CD4-positive, alpha-beta memory T cell (primary cell): ENCODE measurements around the gene CCDC146. TPM values are rescaled to one million over a fixed set of nuclear protein-coding genes. Genes with fewer than 3 reads are reported as not detected.

Source experiments
- CTCF ChIA-PET: fragments of 350-600 bp; sonication (Branson Sonifier 250); formaldehyde crosslinking; loops from one replicate; lab custom pipeline; 2021; ENCODE audit warnings: inconsistent platforms; ENCODE audit not compliant: partially characterized antibody; lab: Charles Lee
- POLR2A ChIA-PET: fragments of 350-600 bp; sonication (Branson Sonifier 250); formaldehyde crosslinking; loops from one replicate; lab custom pipeline; 2021; ENCODE audit not compliant: partially characterized antibody; lab: Charles Lee
- DNase-seq, 5 donors: peaks; one replicate each; pipeline versions ENCODE4 v3.0.0 to v3.0.0-alpha.2; 2020 to 2022; ENCODE audit warnings: mixed read lengths in 1 of 5
- H3K27ac ChIP-seq: one replicate; pipeline ENCODE4 v1.7.0; 2013; ENCODE audit warnings: low read depth, low read length
- H3K27me3 ChIP-seq: 2 replicates; pipeline ENCODE4 v1.7.0; 2013; ENCODE audit warnings: mild to moderate bottlenecking, low read length, moderate library complexity; ENCODE audit not compliant: insufficient read depth
- H3K36me3 ChIP-seq: 2 replicates; pipeline ENCODE4 v1.7.0; 2013; ENCODE audit warnings: mild to moderate bottlenecking, low read length, moderate library complexity; ENCODE audit not compliant: insufficient read depth
- H3K4me1 ChIP-seq: 2 replicates; pipeline ENCODE4 v1.7.0; 2013; ENCODE audit warnings: mild to moderate bottlenecking, low read length, moderate library complexity; ENCODE audit not compliant: insufficient read depth
- H3K4me3 ChIP-seq, 2 donors: one replicate each; pipeline ENCODE4 v1.7.0; 2013; ENCODE audit warnings: low read length in 2 of 2, mild to moderate bottlenecking in 1 of 2
- H3K9me3 ChIP-seq, 2 donors: one replicate each; pipeline ENCODE4 v1.7.0; 2013; ENCODE audit warnings: low read length in 2 of 2, control low read depth in 1 of 2; ENCODE audit not compliant: control insufficient read depth in 1 of 2
- H3K27ac Mint-ChIP-seq, 7 donors: one replicate each; pipeline ENCODE4 v1.8.0; 2020 to 2021; ENCODE audit warnings: mixed read lengths in 7 of 7, mild to moderate bottlenecking in 6 of 7, inconsistent platforms in 3 of 7, moderate library complexity in 3 of 7
- H3K27me3 Mint-ChIP-seq, 2 donors: one replicate each; pipeline ENCODE4 v1.8.0; 2020 to 2021; ENCODE audit warnings: mixed read lengths in 2 of 2
- H3K36me3 Mint-ChIP-seq, 2 donors: one replicate each; pipeline ENCODE4 v1.8.0; 2020 to 2021; ENCODE audit warnings: mixed read lengths in 2 of 2, inconsistent platforms in 1 of 2, mild to moderate bottlenecking in 1 of 2
- H3K4me1 Mint-ChIP-seq, 4 donors: one replicate each; pipeline ENCODE4 v1.8.0; 2020 to 2021; ENCODE audit warnings: mixed read lengths in 4 of 4, mild to moderate bottlenecking in 1 of 4
- H3K4me3 Mint-ChIP-seq, 8 donors: one replicate each; pipeline ENCODE4 v1.8.0; 2020 to 2021; ENCODE audit warnings: mixed read lengths in 8 of 8, mild to moderate bottlenecking in 7 of 8, moderate library complexity in 6 of 8, inconsistent platforms in 3 of 8
- H3K9me3 Mint-ChIP-seq, 8 donors: one replicate each; pipeline ENCODE4 v1.8.0; 2020 to 2021; ENCODE audit warnings: mixed read lengths in 8 of 8, mild to moderate bottlenecking in 5 of 8, inconsistent platforms in 3 of 8, moderate library complexity in 1 of 8
- intact Hi-C: fragments of 100-400 bp; cut with micrococcal nuclease; formaldehyde crosslinking; loops from one replicate; pipeline ENCODE4 v1.15.1; 2023
- polyA plus RNA-seq, 2 donors: library from polyadenylated mRNA; unstranded; fragments of 300-500 nt; fragmentation: Illumina TruSeq; gene quantifications; one replicate each; pipeline ENCODE4 v1.2.3, GENCODE V29; 2021
- total RNA-seq, 2 experiments: library from RNA; stranded (reverse); gene quantifications; one replicate each; pipeline ENCODE4 v1.2.3, GENCODE V29; 2021

CCDC146 gene
- total and polyA plus RNA-seq, 4 experiments from 2014 or later, result 2.5 to 16.0 (median 9.1) TPM

GRCh38 chr7:77320137-77320536 is 197.7 kb downstream of the CCDC146 start:
- H3K9me3 Mint-ChIP-seq, result peaks cover 0 to 3% (median 0%) of the 10 kb centered on the region in 8 donors
- ChIA-PET CTCF (interaction anchor here (2.9 kb wide), 1 partner anchor 12 kb away, joined by 11 read pairs; no protein-coding TSS in a partner anchor), POLR2A (no interaction called here)
- no peak for DNase-seq
- H3K27ac Mint-ChIP-seq, result no peak overlapping the region
- H3K27me3 Mint-ChIP-seq, result no peaks in the 10 kb centered on the region
- peaks cover 0 to 1% (median 0%) of the 10 kb centered on the region in 4 donors for H3K4me1 Mint-ChIP-seq
- H3K36me3 ChIP-seq, result peaks cover 3% of the 10 kb centered on the region
- intact Hi-C loops, result no loop called here
- no peak overlapping the region for H3K4me3 Mint-ChIP-seq
- no peaks in the 10 kb centered on the region for H3K4me1 ChIP-seq
- H3K9me3 ChIP-seq, result no peaks in the 10 kb centered on the region
- peaks cover 63 to 67% of the 10 kb centered on the region in 2 donors for H3K36me3 Mint-ChIP-seq
- no peak overlapping the region for H3K27ac ChIP-seq
- H3K4me3 ChIP-seq, result no peak overlapping the region
- no peaks in the 10 kb centered on the region for H3K27me3 ChIP-seq

GRCh38 chr7:77320714-77321113 is 198.3 kb downstream of the CCDC146 start:
- Histone ChIP-seq H3K4me1 (no peaks in the 10 kb centered on the region), H3K36me3 (peaks cover 3% of the 10 kb centered on the region), H3K4me3 (no peak overlapping the region), H3K27ac (no peak overlapping the region), H3K27me3 (no peaks in the 10 kb centered on the region), H3K9me3 (no peaks in the 10 kb centered on the region)
- H3K27ac Mint-ChIP-seq, result no peak overlapping the region
- no peaks in the 10 kb centered on the region for H3K27me3 Mint-ChIP-seq
- peaks cover 0 to 1% (median 0%) of the 10 kb centered on the region in 4 donors for H3K4me1 Mint-ChIP-seq
- ChIA-PET POLR2A (interaction anchor here (0.6 kb wide), 1 partner anchor 567 kb away, joined by 3 read pairs; no protein-coding TSS in a partner anchor), CTCF (interaction anchor here (2.9 kb wide), 1 partner anchor 11 kb away, joined by 11 read pairs; no protein-coding TSS in a partner anchor)
- DNase-seq, result no peak
- intact Hi-C loops, result no loop called here
- peaks cover 0 to 3% (median 0%) of the 10 kb centered on the region in 8 donors for H3K9me3 Mint-ChIP-seq
- peaks cover 60 to 64% of the 10 kb centered on the region in 2 donors for H3K36me3 Mint-ChIP-seq
- H3K4me3 Mint-ChIP-seq, result no peak overlapping the region

DNA sequence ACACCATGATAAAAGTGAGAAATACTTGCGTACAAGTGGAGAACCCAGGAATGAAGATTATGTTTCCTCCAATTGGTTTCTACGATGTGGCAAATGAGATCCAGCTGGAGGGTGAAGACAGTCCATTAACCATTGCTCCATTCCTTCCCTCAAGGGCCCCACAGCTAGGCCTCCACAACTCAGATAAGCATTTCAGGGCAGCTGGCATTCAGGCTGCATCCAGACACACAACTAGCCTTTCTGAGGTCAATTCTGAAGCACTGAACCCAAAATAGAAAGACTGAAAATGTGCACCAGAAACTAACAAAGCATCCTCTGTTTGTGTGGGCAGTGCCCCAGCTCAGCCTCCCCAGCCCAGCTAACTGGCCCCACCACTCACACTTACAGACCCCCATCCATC is 198.9 kb downstream of the CCDC146 start:
- Mint-ChIP-seq H3K27me3 (no peaks in the 10 kb centered on the region), H3K4me3 (no peak overlapping the region), H3K27ac (no peak overlapping the region), H3K4me1 (peaks cover 0 to 1% (median 0%) of the 10 kb centered on the region in 4 donors), H3K36me3 (peaks cover 56 to 63% of the 10 kb centered on the region in 2 donors), H3K9me3 (peaks cover 0 to 3% (median 0%) of the 10 kb centered on the region in 8 donors)
- H3K27ac ChIP-seq, result no peak overlapping the region
- H3K36me3 ChIP-seq, result peaks cover 3% of the 10 kb centered on the region
- H3K27me3 ChIP-seq, result no peaks in the 10 kb centered on the region
- CTCF ChIA-PET, result interaction anchor here (2.9 kb wide), 1 partner anchor 10 kb away, joined by 11 read pairs; no protein-coding TSS in a partner anchor
- no peak overlapping the region for H3K4me3 ChIP-seq
- intact Hi-C loops, result no loop called here
- no peak for DNase-seq
- H3K9me3 ChIP-seq, result no peaks in the 10 kb centered on the region
- H3K4me1 ChIP-seq, result no peaks in the 10 kb centered on the region
- POLR2A ChIA-PET, result no interaction called here

GRCh38 chr7:77326131-77326530 is 203.7 kb downstream of the CCDC146 start:
- Mint-ChIP-seq H3K27me3 (no peaks in the 10 kb centered on the region), H3K36me3 (peaks cover 19 to 33% of the 10 kb centered on the region in 2 donors), H3K27ac (no peak overlapping the region), H3K4me1 (peaks cover 25 to 34% (median 30%) of the 10 kb centered on the region in 4 donors), H3K9me3 (no peaks in the 10 kb centered on the region), H3K4me3 (no peak overlapping the region)
- POLR2A ChIA-PET, result no interaction called here
- H3K27ac ChIP-seq, result no peak overlapping the region
- intact Hi-C loops, result no loop called here
- H3K4me3 ChIP-seq, result no peak overlapping the region
- H3K36me3 ChIP-seq, result no peaks in the 10 kb centered on the region
- peaks cover 30% of the 10 kb centered on the region for H3K4me1 ChIP-seq
- no peaks in the 10 kb centered on the region for H3K9me3 ChIP-seq
- CTCF ChIA-PET, result no interaction called here
- no peak for DNase-seq
- no peaks in the 10 kb centered on the region for H3K27me3 ChIP-seq

DNA sequence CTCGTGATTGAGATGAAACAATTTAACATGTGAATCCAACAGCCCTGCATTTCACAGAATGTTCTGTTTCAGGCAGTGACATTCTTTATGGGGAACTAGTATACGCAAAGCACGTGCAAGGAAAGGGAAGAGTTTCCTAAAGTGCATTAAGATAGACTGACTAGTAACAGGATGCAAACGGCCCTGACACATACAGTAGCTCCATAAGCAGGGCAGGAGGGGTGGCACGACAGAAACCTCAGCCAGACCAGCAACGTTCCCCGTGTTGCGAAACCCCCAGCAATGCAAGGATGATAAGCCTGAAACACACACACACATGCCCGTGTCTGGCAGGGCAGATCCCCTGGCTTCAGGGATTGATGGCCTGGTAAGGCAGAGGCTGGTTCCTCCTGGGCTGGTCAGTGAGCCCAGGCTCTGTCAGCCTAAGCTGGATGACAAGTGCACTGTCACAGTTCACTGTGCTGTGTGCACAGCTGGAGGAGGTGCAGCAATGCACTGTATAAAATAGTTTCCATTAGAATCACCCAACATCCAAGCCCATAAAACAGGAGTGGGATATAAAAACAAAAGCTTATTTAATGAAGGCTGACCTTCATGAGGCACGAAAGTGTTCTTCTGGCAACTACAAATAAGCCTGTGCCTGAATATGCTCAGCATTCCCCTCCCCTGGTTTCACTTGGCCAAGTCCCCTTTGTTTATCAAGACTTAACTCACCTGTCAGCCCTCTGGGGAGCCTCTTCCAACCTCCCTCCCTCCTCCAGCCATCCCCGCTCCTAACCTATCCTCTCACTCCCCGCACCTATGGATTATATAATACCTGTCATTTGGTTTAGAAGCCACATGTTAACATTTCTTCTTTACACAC is 204.9 kb downstream of the CCDC146 start:
- H3K4me1 ChIP-seq, result peaks cover 38% of the 10 kb centered on the region
- no peaks in the 10 kb centered on the region for H3K9me3 ChIP-seq
- Mint-ChIP-seq H3K27me3 (no peaks in the 10 kb centered on the region), H3K36me3 (peaks cover 7 to 25% of the 10 kb centered on the region in 2 donors), H3K4me3 (peak overlapping the region in 4 of 8 donors; percentile 9 to 45 (median 12)), H3K9me3 (no peaks in the 10 kb centered on the region), H3K4me1 (peaks cover 28 to 43% (median 37%) of the 10 kb centered on the region in 4 donors), H3K27ac (peak overlapping the region in 4 of 7 donors; percentile 8 to 68 (median 64))
- H3K27me3 ChIP-seq, result no peaks in the 10 kb centered on the region
- intact Hi-C loops, result no loop called here
- no peak overlapping the region for H3K27ac ChIP-seq
- POLR2A ChIA-PET, result interaction anchor here (1.2 to 1.4 kb wide), 2 partner anchors 11 to 25 kb away, joined by 3 to 4 read pairs; no protein-coding TSS in a partner anchor
- no peak for DNase-seq
- no peak overlapping the region for H3K4me3 ChIP-seq
- CTCF ChIA-PET, result interaction anchor here (1.3 to 1.9 kb wide), 3 partner anchors 15 to 86 kb away, joined by 3 to 7 read pairs (median 4); no protein-coding TSS in a partner anchor
- no peaks in the 10 kb centered on the region for H3K36me3 ChIP-seq

DNA sequence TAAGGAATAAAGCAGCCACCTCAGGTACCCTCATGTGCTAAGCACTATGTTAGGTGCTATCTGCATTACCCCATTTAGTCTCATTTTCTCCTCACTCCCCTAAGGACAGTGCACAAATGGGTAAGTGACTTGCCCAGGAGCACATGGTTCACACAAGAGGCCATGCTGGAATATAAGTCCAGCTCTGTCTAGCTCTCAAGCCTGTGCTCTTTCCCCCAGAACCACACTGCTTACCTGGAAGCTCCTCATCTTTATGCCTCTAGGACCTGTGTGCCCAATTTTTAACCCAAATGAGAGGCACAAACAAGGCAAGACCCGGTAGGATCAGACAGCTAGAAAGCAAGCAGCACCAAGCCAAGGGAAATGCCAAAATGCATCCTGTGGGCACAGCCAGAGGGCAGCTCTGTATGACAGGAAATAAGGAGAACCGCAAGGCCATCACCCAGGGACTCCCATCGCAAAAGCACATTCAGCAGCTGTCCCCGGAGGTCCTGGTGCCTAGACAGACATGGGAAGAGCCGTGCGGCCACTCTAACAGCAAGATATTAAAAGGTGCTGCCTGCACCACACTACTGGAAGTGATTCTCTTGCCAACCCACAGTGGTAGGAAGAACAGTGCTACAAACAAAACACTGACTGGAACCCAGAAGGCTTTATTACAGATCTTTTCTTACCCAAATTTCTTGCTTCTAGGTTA is 205.7 kb downstream of the CCDC146 start:
- Histone ChIP-seq H3K4me1 (peaks cover 38% of the 10 kb centered on the region), H3K27me3 (no peaks in the 10 kb centered on the region), H3K9me3 (no peaks in the 10 kb centered on the region), H3K27ac (no peak overlapping the region), H3K36me3 (no peaks in the 10 kb centered on the region), H3K4me3 (no peak overlapping the region)
- H3K27ac Mint-ChIP-seq, result peak overlapping the region; percentile 8 to 75 (median 60)
- no peaks in the 10 kb centered on the region for H3K9me3 Mint-ChIP-seq
- intact Hi-C loops, result no loop called here
- peak overlapping the region; percentile 10 to 64 (median 40) for H3K4me3 Mint-ChIP-seq
- ChIA-PET POLR2A (interaction anchor here (1.2 to 1.4 kb wide), 2 partner anchors 11 to 24 kb away, joined by 3 to 4 read pairs; no protein-coding TSS in a partner anchor), CTCF (interaction anchor here (0.6 to 1.9 kb wide), 4 partner anchors 16 to 321 kb away, joined by 3 to 7 read pairs (median 4); no protein-coding TSS in a partner anchor)
- H3K4me1 Mint-ChIP-seq, result peaks cover 28 to 43% (median 37%) of the 10 kb centered on the region in 4 donors
- H3K36me3 Mint-ChIP-seq, result peaks cover 4 to 23% of the 10 kb centered on the region in 2 donors
- no peaks in the 10 kb centered on the region for H3K27me3 Mint-ChIP-seq
- DNase-seq, result peak in 3 of 5 donors; percentile 8 to 27 (median 14)
